ENCODE data around the gene MAST1. TPM values are rescaled to one million over a fixed set of nuclear protein-coding genes. Genes with fewer than 3 reads are reported as not detected.

Gene MAST1
- total and polyA plus RNA-seq, 8 donors = 0.43 to 33.9 (median 1.3) TPM; not detected in 1

DNA sequence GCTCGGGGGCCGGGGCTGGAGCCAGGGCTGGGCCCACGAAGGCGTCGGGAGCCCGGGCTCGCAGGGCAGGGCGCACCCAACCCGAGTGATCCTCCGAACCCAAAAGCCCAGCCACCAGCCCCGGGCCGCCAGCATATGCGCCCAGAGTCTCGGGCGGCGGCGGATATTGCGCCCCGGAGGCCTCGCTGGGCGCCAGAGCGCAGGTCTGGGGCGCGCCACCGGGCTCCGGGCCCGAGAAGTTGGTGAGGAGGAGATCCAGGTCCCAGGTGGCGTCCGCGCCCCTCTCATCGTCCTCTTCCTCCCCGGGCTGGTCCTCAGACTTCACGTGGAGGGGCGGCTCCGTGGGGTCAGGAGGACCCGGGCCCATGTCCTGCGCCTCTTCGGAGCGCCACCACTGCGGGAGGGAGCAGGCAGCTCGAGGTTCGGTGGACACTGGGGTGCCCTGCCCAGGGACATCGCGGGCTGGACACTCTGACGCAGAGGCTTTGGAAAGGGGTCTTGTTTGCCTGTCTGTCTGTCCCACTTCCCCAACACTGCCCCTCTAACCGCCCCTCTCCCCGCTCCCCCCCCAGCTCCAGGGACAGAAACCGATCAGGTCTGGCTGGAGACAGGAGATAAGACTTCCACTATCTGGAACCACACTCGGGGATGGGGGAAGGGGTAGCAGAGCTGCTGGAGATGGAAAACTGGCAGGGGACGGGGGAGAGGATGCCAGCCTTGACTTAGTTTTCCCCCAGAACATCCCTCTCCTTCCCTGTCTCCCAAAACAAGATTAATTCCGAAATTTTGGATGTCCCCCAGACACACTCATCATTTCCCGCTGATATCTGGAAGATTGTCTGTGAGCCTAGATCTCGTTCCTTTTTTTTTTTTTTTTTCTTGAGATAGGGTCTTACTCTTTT is 47.7 kb downstream of the MAST1 start:
- TF ChIP-seq POLR2A (IDR thresholded peaks at IDR 0.05) = no peak
- TF ChIP-seq CTCF (IDR thresholded peaks at IDR 0.05) = no peak
- Histone ChIP-seq H3K27me3 (peaks cover 0 to 26% (median 12%) of the 10 kb centered on the region in 3 donors), H3K4me3 (peak overlapping the region; percentile 46 to 59 (median 53)), H3K4me1 (peaks cover 23 to 41% (median 30%) of the 10 kb centered on the region in 4 donors), H3K36me3 (no peaks in the 10 kb centered on the region), H3K9me3 (peaks cover 0 to 16% (median 12%) of the 10 kb centered on the region in 4 donors), H3K27ac (peak overlapping the region; percentile 47 to 72 (median 61))
- 7 to 16% (median 10%) methylated on average over 14 to 53 of the region's 53 CpGs for WGBS, 5 donors
- intact Hi-C loops (cut with DNase I; ENCODE audit: low total_unique reads) = loop anchor here (10.0 kb wide), 1 partner anchor 49 kb away; the partner anchor contains the start of genes CALR and FARSA
- peak in 1 of 2 donors; percentile 34 for DNase-seq

DNA sequence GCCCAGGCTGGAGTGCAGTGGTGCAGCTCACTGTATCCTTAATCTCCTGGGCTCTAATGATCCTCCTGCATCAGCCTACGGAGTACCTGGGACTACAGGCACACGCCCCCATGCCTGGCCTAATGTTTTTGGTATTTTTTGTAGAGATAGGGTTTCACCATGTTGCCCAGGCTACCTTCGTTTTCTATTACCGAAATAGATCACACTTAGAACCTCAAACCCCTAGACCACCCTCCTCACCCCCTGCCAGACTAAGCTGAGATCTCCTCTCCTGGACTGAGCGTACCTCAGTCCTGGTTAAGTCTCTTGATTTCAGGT is 48.3 kb downstream of the MAST1 start:
- WGBS, 5 donors = 73 to 75% (median 75%) methylated on average over 5 of the region's 5 CpGs
- intact Hi-C loops (cut with DNase I; ENCODE audit: low total_unique reads) = loop anchor here (10.0 kb wide), 1 partner anchor 48 kb away; the partner anchor contains the start of genes CALR and FARSA
- Histone ChIP-seq H3K9me3 (peaks cover 0 to 16% (median 12%) of the 10 kb centered on the region in 4 donors), H3K4me1 (peaks cover 24 to 45% (median 33%) of the 10 kb centered on the region in 4 donors), H3K36me3 (no peaks in the 10 kb centered on the region), H3K4me3 (no peak overlapping the region), H3K27me3 (peaks cover 0 to 26% (median 12%) of the 10 kb centered on the region in 3 donors), H3K27ac (no peak overlapping the region)
- no peak for DNase-seq
- TF ChIP-seq EP300 (IDR thresholded peaks at IDR 0.05) (no peak), POLR2A (IDR thresholded peaks at IDR 0.05) (no peak), POLR2AphosphoS5 (IDR thresholded peaks at IDR 0.05) (no peak), CTCF (IDR thresholded peaks at IDR 0.05) (no peak)

DNA sequence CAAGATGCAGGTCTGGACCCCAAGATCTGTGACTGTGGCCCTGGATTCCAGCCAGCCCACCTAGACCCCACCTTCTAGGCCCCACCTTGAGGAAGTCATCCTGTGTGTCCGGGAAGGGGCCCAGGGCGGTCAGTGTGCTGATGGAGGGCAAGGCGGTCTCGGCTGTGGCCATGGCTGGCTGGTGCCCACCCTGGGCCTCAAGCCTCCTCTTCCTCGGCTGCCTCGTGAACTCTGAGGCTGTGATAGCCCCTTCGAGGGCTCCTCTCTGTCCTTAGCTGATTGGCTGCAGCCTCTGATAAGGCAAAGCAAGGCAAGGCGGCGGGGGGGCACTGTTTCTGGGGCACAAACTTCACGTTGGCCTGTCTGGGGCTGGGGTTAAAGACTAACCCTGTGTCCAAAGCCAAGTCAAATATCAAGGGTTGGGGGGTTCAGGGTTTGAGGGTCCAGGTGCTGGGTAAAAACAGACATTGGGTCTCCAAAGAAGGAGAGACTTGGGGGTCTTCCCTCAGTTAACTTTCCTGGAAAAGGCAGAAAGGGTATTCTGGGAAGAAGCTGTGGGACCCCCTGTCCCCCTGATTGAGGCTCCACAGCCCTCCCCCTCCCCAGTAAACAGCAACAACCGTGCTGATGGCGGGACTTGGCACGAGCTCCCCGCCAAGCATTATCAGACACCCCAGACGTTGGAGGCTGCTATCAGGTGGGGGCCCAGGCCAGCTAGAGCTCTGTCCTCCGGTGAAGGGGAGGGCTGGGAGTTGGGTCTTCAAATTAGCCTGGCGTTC is 48.8 kb downstream of the MAST1 start, which contains the start of gene KLF1:
KLF1 (minus strand) TSS at position 233 of the 779 bp plus-strand sequence; CDS start at position 172, 61 bp downstream.
- TF ChIP-seq EP300 (IDR thresholded peaks at IDR 0.05) (no peak), POLR2AphosphoS5 (IDR thresholded peaks at IDR 0.05) (no peak), POLR2A (IDR thresholded peaks at IDR 0.05) (no peak), CTCF (IDR thresholded peaks at IDR 0.05) (no peak)
- Histone ChIP-seq H3K27ac (peak within 1 kb of the TSS in 1 of 5 donors; percentile 72), H3K36me3 (no peaks in the 10 kb centered on the region), H3K4me3 (peak within 1 kb of the TSS; percentile 46 to 59 (median 53)), H3K27me3 (peaks cover 0 to 26% (median 12%) of the 10 kb centered on the region in 3 donors), H3K4me1 (peaks cover 29 to 45% (median 34%) of the 10 kb centered on the region in 4 donors), H3K9me3 (peaks cover 0 to 16% (median 12%) of the 10 kb centered on the region in 4 donors)
- intact Hi-C loops (cut with DNase I; ENCODE audit: low total_unique reads) = loop anchor here (10.0 kb wide), 1 partner anchor 48 kb away; the partner anchor contains the start of genes CALR and FARSA
- no peak for DNase-seq
- WGBS, 5 donors = 61 to 68% (median 67%) methylated on average over 11 to 17 of the region's 17 CpGs

Measured in stomach (tissue), 9 donors.